Right atrium auricular region (tissue), 2 donors: ENCODE data around the gene SLC41A3. TPM values are rescaled to one million over a fixed set of nuclear protein-coding genes. Genes with fewer than 3 reads are reported as not detected.

Experiments
- DNase-seq: peaks from one replicate; pipeline ENCODE4 v3.0.0-alpha.2; 2019; ENCODE audit warnings: low spot score
- H3K27ac ChIP-seq, 2 donors: fragments of 200-600 bp; sonication (generic); 1 replicate in 1 of 2; 2 replicates in 1 of 2; pipeline ENCODE4 v1.5.1; 2016 to 2019
- H3K27me3 ChIP-seq, 2 donors: fragments of 200-600 bp; sonication (generic); one replicate each; pipeline versions ENCODE4 v1.5.1 to v1.6.0; 2017 to 2019
- H3K36me3 ChIP-seq: fragments of 200-600 bp; sonication (generic); one replicate; pipeline ENCODE4 v1.5.1; 2016
- H3K4me1 ChIP-seq, 2 donors: fragments of 200-600 bp; sonication (generic); one replicate each; pipeline versions ENCODE4 v1.5.1 to v1.6.0; 2017 to 2019
- H3K4me3 ChIP-seq, 2 donors: fragments of 200-600 bp; sonication (generic); 1 replicate in 1 of 2; 2 replicates in 1 of 2; pipeline ENCODE4 v1.5.1; 2017 to 2019; ENCODE audit warnings: mild to moderate bottlenecking in 1 of 2, moderate library complexity in 1 of 2
- H3K9me3 ChIP-seq, 2 donors: fragments of 200-600 bp; sonication (generic); one replicate each; pipeline ENCODE4 v1.5.1; 2019
- CTCF ChIP-seq, 2 donors: fragments of 200-600 bp; sonication (generic); IDR thresholded peaks; one replicate each; pipeline ENCODE4 v1.5.1; 2019; ENCODE audit warnings: antibody characterized with exemption in 2 of 2
- total RNA-seq, 2 donors: library from RNA; depleted of rRNA; stranded (reverse); fragments of >200 nt; gene quantifications; one replicate each; pipeline ENCODE4 v1.1.0, GENCODE V29; 2016

SLC41A3 gene
- total RNA-seq, 2 donors from 2014 or later = 34.1 to 39.6 TPM

GRCh38 chr3:126103121-126104027 lies 19.4 kb upstream of the SLC41A3 start:
- no peak overlapping the region for H3K4me3 ChIP-seq
- peak overlapping the region; percentile 46 for H3K27ac ChIP-seq
- DNase-seq = peak; percentile 55
- no peaks in the 10 kb centered on the region for H3K9me3 ChIP-seq
- no peaks in the 10 kb centered on the region for H3K36me3 ChIP-seq
- peaks cover 0 to 29% of the 10 kb centered on the region in 2 donors for H3K4me1 ChIP-seq
- H3K27me3 ChIP-seq = no peaks in the 10 kb centered on the region
- TF ChIP-seq CTCF (IDR thresholded peaks at IDR 0.05) = no peak

DNA sequence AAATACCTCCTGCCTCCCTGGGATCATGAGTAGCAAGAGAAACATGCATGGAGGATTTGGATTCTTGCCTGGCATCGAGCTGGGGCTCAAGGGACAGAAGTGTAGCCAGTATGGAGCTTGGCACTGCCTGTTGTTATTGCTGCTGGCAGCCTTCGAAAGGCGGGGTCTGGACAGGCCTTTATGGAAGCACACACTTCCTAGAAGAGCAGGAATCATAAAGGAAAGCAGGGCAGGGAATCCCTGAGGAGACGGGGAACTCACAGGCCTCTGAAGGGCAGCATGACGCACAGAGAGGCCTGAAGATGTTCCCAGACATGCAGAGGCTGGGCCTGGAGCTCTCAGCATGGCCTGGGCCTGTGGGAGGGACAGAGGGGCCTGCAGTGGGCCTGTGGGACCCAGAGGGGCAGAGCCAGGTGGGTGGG lies 18.6 kb upstream of the SLC41A3 start:
- H3K36me3 ChIP-seq = no peaks in the 10 kb centered on the region
- H3K9me3 ChIP-seq = no peaks in the 10 kb centered on the region
- TF ChIP-seq CTCF (IDR thresholded peaks at IDR 0.05) = no peak
- no peaks in the 10 kb centered on the region for H3K27me3 ChIP-seq
- peaks cover 0 to 29% of the 10 kb centered on the region in 2 donors for H3K4me1 ChIP-seq
- peak; percentile 75 for DNase-seq
- peak overlapping the region; percentile 46 for H3K27ac ChIP-seq
- H3K4me3 ChIP-seq = no peak overlapping the region

GRCh38 chr3:126102011-126102410 lies 18.1 kb upstream of the SLC41A3 start:
- H3K9me3 ChIP-seq = no peaks in the 10 kb centered on the region
- H3K27me3 ChIP-seq = no peaks in the 10 kb centered on the region
- DNase-seq = peak; percentile 54
- no peak overlapping the region for H3K4me3 ChIP-seq
- no peaks in the 10 kb centered on the region for H3K36me3 ChIP-seq
- peaks cover 0 to 29% of the 10 kb centered on the region in 2 donors for H3K4me1 ChIP-seq
- peak overlapping the region; percentile 46 for H3K27ac ChIP-seq
- no peak for TF ChIP-seq CTCF (IDR thresholded peaks at IDR 0.05)

GRCh38 chr3:126101521-126101982 lies 17.6 kb upstream of the SLC41A3 start:
- Histone ChIP-seq H3K4me3 (no peak overlapping the region), H3K4me1 (peaks cover 0 to 29% of the 10 kb centered on the region in 2 donors), H3K27ac (peak overlapping the region; percentile 46), H3K27me3 (no peaks in the 10 kb centered on the region), H3K9me3 (no peaks in the 10 kb centered on the region), H3K36me3 (no peaks in the 10 kb centered on the region)
- no peak for TF ChIP-seq CTCF (IDR thresholded peaks at IDR 0.05)
- no peak for DNase-seq

DNA sequence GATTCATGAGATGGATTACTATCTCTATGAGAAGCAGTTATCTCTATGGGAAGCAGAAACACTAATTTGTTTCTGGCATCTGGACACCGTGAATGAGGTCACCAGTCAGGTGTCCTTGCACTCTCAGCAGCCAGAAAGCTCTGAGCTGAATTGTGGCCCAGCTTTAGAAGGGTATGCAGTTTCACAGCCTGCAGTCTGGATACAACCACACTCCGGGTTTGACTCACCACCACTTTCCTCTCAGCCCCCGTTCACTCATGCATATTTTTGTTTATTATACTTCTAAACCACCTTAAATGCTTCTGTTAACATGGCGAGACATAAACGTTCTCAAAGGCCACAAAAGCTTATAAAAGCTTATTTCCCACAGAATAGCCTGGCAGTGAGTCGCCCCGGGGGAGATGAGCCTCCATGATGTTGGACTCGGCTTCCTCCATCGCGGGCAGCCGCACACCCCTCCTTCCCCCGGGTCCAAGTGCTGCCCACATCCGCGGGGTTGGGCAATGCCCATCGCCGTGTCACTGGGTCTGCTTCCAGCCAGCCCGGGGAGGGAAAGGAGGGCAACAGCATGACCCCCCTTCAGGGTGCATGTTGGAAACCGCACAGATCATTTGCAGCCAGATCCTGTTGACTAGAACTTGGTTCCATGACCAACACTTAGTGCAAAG lies 16.8 kb upstream of the SLC41A3 start:
- TF ChIP-seq CTCF (IDR thresholded peaks at IDR 0.05) = no peak
- Histone ChIP-seq H3K4me3 (no peak overlapping the region), H3K27ac (peak overlapping the region in 1 of 2 donors; percentile 23), H3K4me1 (peaks cover 0 to 29% of the 10 kb centered on the region in 2 donors), H3K36me3 (no peaks in the 10 kb centered on the region), H3K27me3 (no peaks in the 10 kb centered on the region), H3K9me3 (no peaks in the 10 kb centered on the region)
- DNase-seq = no peak
